OCI-LY1 (cell line): ENCODE results near the gene SH3YL1.
A peak's percentile ranks its signal among the peaks of the same experiment; 100 is the strongest.

Experiments
- H2AFZ ChIP-seq: fragments of 200-600 bp; sonication (generic), shearing (Covaris generic); 2 replicates; pipeline ENCODE4 v1.6.0; 2014; ENCODE audit warnings: antibody characterized with exemption, mild to moderate bottlenecking, low read length
- H3F3A ChIP-seq: fragments of 200-600 bp; sonication (generic), shearing (Covaris generic); 2 replicates; pipeline ENCODE4 v1.6.0; 2014; ENCODE audit warnings: mild to moderate bottlenecking, antibody characterized with exemption, low read length, moderate library complexity; ENCODE audit not compliant: insufficient read depth
- H3K27ac ChIP-seq: fragments of 200-600 bp; sonication (generic); 2 replicates; pipeline ENCODE4 v1.5.1; 2014; ENCODE audit warnings: low read length, mixed run types, mild to moderate bottlenecking, low read depth; ENCODE audit not compliant: poor library complexity, severe bottlenecking
- H3K27me3 ChIP-seq: fragments of 200-600 bp; sonication (generic); 2 replicates; pipeline ENCODE4 v1.6.0; 2014; ENCODE audit warnings: antibody characterized with exemption, mild to moderate bottlenecking, low read length, moderate library complexity; ENCODE audit not compliant: insufficient read depth
- H3K36me3 ChIP-seq: fragments of 200-600 bp; sonication (generic); 2 replicates; pipeline ENCODE4 v1.6.1; 2014; ENCODE audit warnings: mild to moderate bottlenecking, antibody characterized with exemption, low read length, moderate library complexity, mixed read lengths; ENCODE audit not compliant: insufficient read depth
- H3K4me1 ChIP-seq: fragments of 200-600 bp; sonication (generic); 2 replicates; pipeline ENCODE4 v1.5.1; 2014; ENCODE audit warnings: mild to moderate bottlenecking, low read length, moderate library complexity; ENCODE audit not compliant: insufficient read depth, severe bottlenecking
- H3K4me2 ChIP-seq: fragments of 200-600 bp; sonication (generic), shearing (Covaris generic); 2 replicates; pipeline ENCODE4 v1.6.1; 2014; ENCODE audit warnings: low read length
- H3K4me3 ChIP-seq: fragments of 200-600 bp; sonication (generic); 2 replicates; pipeline ENCODE4 v1.5.1; 2014; ENCODE audit warnings: low read length, low read depth, mild to moderate bottlenecking, mixed read lengths; ENCODE audit not compliant: poor library complexity, severe bottlenecking
- H3K79me2 ChIP-seq: fragments of 200-600 bp; shearing (Covaris generic); 2 replicates; pipeline ENCODE4 v1.6.1; 2016; ENCODE audit warnings: mixed run types, low read length, mixed read lengths; ENCODE audit not compliant: insufficient read depth
- H3K9ac ChIP-seq: fragments of 200-600 bp; sonication (generic), shearing (Covaris generic); 2 replicates; pipeline ENCODE4 v1.6.1; 2014; ENCODE audit warnings: mild to moderate bottlenecking, low read length, mixed read lengths
- H3K9me2 ChIP-seq: fragments of 200-600 bp; sonication (generic), shearing (Covaris generic); 2 replicates; pipeline ENCODE4 v1.6.1; 2014; ENCODE audit warnings: low read depth, mild to moderate bottlenecking, low read length, mixed read lengths
- H3K9me3 ChIP-seq: fragments of 200-600 bp; shearing (Covaris generic); 2 replicates; pipeline ENCODE4 v1.6.1; 2014; ENCODE audit warnings: low read length, mixed read lengths
- H4K20me1 ChIP-seq: fragments of 200-600 bp; sonication (generic), shearing (Covaris generic); 2 replicates; pipeline ENCODE4 v1.6.0; 2016; ENCODE audit warnings: mild to moderate bottlenecking, low read length; ENCODE audit not compliant: insufficient read depth
- CTCF ChIP-seq: fragments of 200-600 bp; sonication (generic), shearing (Covaris generic); IDR thresholded peaks from 2 replicates; pipeline ENCODE4 v1.5.1; 2017; ENCODE audit warnings: mild to moderate bottlenecking, antibody characterized with exemption, low read length, moderate library complexity, mixed read lengths
- EZH2 ChIP-seq: fragments of 200-600 bp; sonication (generic), shearing (Covaris generic); IDR thresholded peaks from 2 replicates; pipeline ENCODE4 v1.8.0; 2017; ENCODE audit warnings: borderline replicate concordance, mixed run types, mild to moderate bottlenecking, antibody characterized with exemption, low read length, moderate library complexity, mixed read lengths

Gene SH3YL1

GRCh38 chr2:278312-278926, 14.6 kb upstream of the SH3YL1 start:
- TF ChIP-seq EZH2 (no peak), CTCF (no peak)
- peaks cover 91% of the 10 kb centered on the region for H3K36me3 ChIP-seq

GRCh38 chr2:275466-275865, 11.6 kb upstream of the SH3YL1 start:
- TF ChIP-seq EZH2, result no peak
- TF ChIP-seq CTCF, result no peak
- H3K9me3 ChIP-seq, result no peaks in the 10 kb centered on the region
- no peak overlapping the region for H3K4me3 ChIP-seq
- H2AFZ ChIP-seq, result no peak overlapping the region
- no peaks in the 10 kb centered on the region for H3K9me2 ChIP-seq
- H4K20me1 ChIP-seq, result no peaks in the 10 kb centered on the region; the same call in 1 of the 2 replicates
- no peaks in the 10 kb centered on the region for H3F3A ChIP-seq
- H3K79me2 ChIP-seq, result peaks cover 47% of the 10 kb centered on the region
- no peak overlapping the region for H3K27ac ChIP-seq
- H3K9ac ChIP-seq, result no peak overlapping the region
- peaks cover 10% of the 10 kb centered on the region for H3K4me1 ChIP-seq
- H3K36me3 ChIP-seq, result peaks cover 91% of the 10 kb centered on the region
- H3K27me3 ChIP-seq, result no peaks in the 10 kb centered on the region
- H3K4me2 ChIP-seq, result no peak overlapping the region

More at GRCh38 chr2:278312-278926, 14.6 kb upstream of the SH3YL1 start:
- Histone ChIP-seq H3K4me3 (no peak overlapping the region), H3K4me2 (no peak overlapping the region), H3K9ac (no peak overlapping the region), H3K27me3 (no peaks in the 10 kb centered on the region), H3K4me1 (peaks cover 3% of the 10 kb centered on the region), H3K9me3 (no peaks in the 10 kb centered on the region), H3K9me2 (no peaks in the 10 kb centered on the region), H3F3A (no peaks in the 10 kb centered on the region), H2AFZ (no peak overlapping the region), H3K79me2 (peaks cover 18% of the 10 kb centered on the region), H3K27ac (no peak overlapping the region), H4K20me1 (no peaks in the 10 kb centered on the region; the same call in 1 of the 2 replicates)

- no peaks in the 10 kb centered on the region for H3F3A ChIP-seq
- H3K9me2 ChIP-seq, result no peaks in the 10 kb centered on the region
- no peaks in the 10 kb centered on the region for H3K9me3 ChIP-seq
- H3K27ac ChIP-seq, result no peak overlapping the region
- H3K4me2 ChIP-seq, result no peak overlapping the region
- H3K4me1 ChIP-seq, result peaks cover 11% of the 10 kb centered on the region
- H2AFZ ChIP-seq, result no peak overlapping the region
- H3K27me3 ChIP-seq, result no peaks in the 10 kb centered on the region
- TF ChIP-seq EZH2 (no peak), CTCF (peak; percentile 18; the same call in 1 of the 2 replicates)
- H3K79me2 ChIP-seq, result peaks cover 57% of the 10 kb centered on the region
- peaks cover 87% of the 10 kb centered on the region for H3K36me3 ChIP-seq
- no peak overlapping the region for H3K4me3 ChIP-seq
- H4K20me1 ChIP-seq, result no peaks in the 10 kb centered on the region; the same call in 1 of the 2 replicates
- H3K9ac ChIP-seq, result no peak overlapping the region
Measured at GRCh38 chr2:274503-274902, 10.7 kb upstream of the SH3YL1 start.
